NCI-H2196 (cell line): ENCODE measurements around the gene SH3BP5.

ENCODE experiments used
- DNase-seq: peaks from one replicate; lab custom pipeline; 2025; ENCODE audit not compliant: unreplicated experiment; lab: John Stamatoyannopoulos, UW

Gene SH3BP5

DNA sequence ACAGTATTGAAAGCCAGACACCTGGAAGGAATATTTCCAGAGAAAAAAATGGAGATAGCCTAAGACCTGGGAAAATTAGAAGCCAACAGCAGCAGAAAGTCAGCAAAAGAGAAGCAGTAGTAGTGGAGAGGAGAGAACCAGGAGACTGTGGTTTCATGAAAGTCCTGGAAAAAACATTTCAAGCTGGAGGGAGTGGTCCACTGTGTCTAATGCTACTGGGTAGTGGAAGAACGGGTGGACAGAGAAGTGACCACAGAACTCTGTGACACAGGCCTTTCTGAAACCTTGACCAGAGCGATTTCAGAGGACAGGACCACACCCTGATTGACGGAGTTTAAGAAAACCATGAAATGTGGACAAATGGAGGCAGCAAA lies 15.3 kb upstream of the SH3BP5 start:
- no peak for DNase-seq

GRCh38 chr3:15347063-15347736 lies 14.8 kb upstream of the SH3BP5 start:
- DNase-seq: no peak

GRCh38 chr3:15346516-15346915 lies 14.1 kb upstream of the SH3BP5 start:
- no peak for DNase-seq

- no peak for DNase-seq
These were observed 13.3 kb upstream of the SH3BP5 start for GRCh38 chr3:15345608-15346137.

DNA sequence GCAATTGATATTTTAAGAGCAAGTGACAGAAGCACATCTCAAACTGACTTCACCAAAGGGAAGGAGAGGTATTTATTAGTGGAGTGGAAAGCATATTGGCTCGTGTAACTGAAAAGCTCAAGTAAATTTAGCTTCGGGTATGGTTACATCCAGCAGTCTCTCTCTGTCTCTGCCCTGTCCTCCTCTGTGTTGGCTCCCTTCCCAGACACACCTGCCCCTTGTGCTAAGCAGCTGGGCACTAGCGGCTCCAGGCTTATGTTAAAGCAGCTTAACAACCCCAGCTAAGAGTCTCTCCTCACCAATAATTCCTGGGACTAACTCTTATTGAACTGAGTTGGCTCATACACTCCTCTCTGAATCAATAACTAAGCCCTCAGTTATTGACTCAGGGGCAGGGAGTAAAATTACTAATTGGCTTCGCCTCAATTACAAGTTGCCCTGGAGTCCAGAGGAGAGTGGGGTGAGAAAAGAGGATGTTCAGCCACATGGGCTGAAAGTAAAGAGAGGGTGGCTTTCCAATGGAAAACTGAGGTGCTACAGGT lies 12.8 kb upstream of the SH3BP5 start:
- peak; percentile 51 for DNase-seq

DNA sequence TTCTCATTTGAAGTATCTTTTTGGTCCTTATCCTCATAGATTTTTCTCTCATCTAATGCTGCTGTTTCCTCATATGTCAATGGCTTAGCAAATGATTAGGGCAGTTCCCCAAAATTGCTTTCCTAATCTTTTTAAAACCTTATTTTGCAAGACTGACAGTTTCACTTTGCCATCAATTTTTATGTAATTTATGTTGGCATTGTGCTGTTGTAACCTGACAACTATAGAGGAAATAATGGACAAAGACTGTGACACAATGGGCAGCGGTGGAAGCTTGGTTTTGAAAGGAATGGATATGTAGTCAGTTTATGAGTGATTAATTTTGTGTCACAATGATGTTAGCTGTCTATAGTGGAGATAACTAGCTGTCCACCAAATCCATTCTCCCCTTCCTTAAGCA lies 10.6 kb upstream of the SH3BP5 start:
- no peak for DNase-seq

- no peak for DNase-seq
These were observed 9.9 kb upstream of the SH3BP5 start for GRCh38 chr3:15342246-15342645.

GRCh38 chr3:15341030-15341726 lies 8.8 kb upstream of the SH3BP5 start:
- no peak for DNase-seq

DNA sequence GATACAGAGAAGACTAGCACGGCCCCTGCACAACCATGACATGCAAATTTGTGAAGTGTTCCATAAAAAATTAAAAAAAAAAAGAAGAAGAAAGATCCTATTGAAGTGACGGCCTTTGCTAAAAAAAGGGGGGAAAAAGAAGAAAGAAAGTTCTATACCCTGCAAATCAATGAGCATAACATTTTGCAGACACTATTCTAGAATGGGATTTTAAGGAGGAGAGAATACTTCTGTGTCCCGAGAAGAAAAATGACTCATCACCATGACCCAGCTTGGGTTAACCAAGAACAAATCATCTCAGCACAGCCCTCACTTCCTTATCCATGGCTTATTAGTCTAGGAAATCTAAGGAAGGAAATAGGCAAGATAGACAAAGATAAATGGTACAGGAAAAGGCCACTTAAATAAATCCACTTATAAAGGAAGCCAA lies 7.4 kb upstream of the SH3BP5 start:
- no peak for DNase-seq

DNA sequence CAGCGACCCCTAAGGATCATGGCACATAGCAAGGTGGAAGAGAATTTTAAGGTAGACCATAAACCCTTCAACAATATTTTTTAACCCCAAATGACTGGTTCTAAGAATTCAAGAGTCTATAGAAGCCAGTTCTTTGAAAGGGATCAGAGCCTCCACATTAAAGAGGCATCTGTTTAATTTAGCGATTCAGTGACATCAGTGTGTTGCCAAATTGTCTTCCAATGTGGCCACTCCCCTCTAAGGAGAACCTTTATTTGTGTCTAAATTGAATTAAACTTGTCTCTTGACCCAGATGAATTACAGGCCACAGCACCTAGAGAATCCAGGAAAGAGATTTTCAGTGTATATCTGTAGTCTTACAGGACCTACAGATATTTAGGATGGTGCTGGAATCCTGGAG lies 6.6 kb upstream of the SH3BP5 start:
- no peak for DNase-seq

GRCh38 chr3:15337963-15338362 lies 5.6 kb upstream of the SH3BP5 start:
- no peak for DNase-seq

DNA sequence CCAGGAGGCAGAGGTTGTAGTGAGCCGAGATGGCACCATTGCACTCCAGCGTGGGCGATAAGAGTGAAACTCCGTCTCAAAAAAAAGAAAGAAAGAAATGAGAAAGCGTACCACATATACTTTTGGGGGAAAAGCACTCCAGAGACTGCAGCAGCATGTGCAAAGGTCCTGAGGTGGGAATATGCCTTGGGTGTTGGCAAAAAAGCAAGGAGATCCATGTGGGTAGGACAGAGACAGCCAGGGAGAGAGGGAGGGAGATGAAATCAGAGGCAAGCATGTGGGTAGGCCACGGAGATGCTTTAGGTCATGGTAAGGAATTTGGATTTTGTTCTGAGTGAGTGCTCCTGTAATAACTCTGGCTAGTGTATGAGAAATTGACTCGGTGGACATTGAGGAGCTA lies 3.7 kb upstream of the SH3BP5 start:
- DNase-seq: no peak

DNA sequence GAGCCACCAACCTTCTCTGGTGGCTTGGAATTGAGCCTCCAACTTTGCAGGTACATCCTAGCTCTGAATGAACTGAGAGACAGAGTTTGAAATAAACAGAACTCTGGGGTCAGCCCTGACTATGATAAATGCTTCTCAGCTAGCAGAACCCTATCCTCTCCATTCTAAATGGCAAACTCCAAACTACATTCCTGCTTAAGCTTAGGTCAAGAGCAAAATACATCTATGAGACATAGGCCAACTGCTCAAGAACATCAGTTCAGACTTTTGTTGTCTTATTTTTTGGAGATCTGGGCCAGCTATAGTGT lies 1.5 kb upstream of the SH3BP5 start:
- DNase-seq: no peak

DNA sequence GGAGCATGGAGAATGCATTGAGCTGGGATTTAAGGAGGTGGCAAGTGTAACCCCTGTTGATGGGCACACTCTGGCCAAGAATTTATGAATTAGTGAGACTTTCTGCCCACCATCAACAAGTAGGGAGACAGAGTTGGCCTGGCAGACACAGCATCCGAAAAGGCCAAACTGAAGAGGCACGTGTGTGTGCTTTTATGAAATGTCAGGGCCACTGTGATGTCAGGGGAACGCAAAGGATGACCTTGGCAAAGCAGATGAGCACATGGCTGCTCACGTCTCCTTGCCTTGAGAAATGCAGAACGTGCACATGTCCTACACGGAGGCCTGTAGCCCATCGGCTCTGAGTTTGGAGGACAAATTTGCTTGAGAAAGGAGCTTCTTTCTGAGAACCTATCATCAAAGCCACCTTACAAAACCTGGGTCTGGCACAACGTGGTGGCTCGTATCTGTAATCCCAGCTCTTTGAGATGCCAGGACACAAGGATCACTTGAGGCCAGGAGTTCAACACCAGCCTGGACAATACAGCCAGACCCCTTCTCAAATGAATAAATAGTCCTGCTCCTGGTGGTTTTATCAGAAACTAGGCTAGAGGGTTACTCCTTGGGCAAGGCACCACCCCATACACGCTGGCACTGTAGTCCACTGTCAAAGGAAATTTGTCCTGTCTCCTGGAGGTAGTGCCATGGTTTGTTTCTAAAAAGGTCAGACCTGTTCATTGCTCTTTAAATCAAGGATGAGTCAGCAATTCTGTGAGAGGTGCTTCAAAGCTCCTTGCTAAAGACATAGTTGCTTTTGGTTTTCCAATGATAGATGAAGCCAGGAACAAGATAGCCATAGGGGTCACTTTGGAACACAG lies 941 bp upstream of the SH3BP5 start:
- DNase-seq: no peak

DNA sequence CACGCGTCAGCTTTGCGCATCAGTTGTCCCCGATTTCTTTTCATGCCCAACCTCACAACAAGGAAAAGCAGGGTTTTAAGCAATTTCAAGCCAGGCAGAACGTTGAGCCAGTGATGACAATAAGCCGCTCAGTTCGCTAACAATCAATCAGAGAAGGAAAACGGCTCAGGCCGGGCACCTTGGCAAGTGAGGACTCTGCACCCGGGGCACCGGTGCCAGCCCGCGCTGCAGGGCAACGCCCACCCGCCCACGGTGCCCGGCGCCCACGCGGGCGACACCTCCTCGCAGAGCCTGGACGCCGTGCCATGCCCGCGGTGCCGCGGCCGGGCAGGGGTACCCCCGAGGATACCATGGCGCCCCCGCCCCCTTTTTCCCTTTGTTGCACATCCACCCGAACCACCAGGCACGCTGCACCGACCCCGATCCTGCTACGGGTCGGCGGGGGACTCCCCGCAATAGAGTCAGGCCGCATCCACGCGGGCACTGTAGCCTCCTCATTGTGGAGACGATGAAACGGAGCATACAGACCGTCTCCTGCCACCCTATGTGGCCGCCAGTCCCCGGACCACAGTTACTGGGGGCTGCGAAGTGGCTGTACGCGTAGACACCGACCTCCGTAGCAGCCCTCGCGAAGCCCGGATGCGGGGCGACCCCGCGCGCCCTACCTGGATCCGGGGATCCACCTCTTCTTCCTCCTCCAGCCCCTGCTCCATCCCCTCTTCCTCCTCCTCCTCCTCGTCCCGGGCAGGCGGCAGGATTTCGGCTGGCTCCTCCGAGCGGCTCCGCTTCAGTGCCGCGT lies 581 bp downstream of the SH3BP5 start:
- DNase-seq: no peak

DNA sequence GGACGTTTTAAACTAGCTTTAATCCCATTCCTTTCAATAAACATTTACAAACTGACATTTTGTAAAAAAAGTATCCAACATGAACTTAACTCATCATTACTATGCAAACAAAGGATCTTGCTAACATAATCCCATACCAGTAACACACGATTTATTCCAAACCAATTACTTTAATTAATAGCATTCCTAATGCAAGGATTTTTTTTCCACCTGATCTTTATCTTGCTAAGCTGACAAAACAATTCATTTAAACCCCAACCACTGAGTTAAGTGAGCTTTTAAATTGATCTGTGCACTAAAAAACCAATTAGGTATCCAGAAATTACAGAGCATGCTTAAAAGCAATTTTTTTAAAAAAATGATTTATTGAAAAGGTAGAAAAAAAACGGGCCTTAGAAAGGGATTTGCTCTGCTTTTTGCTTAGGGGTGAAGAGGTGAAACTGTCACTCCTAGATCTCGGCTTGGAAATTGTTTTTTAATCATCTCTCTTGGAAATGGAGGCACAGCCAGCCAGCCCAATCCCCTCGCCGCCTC lies 1.2 kb downstream of the SH3BP5 start:
- no peak for DNase-seq

GRCh38 chr3:15330031-15330596 lies 2.3 kb downstream of the SH3BP5 start:
- DNase-seq: no peak

DNA sequence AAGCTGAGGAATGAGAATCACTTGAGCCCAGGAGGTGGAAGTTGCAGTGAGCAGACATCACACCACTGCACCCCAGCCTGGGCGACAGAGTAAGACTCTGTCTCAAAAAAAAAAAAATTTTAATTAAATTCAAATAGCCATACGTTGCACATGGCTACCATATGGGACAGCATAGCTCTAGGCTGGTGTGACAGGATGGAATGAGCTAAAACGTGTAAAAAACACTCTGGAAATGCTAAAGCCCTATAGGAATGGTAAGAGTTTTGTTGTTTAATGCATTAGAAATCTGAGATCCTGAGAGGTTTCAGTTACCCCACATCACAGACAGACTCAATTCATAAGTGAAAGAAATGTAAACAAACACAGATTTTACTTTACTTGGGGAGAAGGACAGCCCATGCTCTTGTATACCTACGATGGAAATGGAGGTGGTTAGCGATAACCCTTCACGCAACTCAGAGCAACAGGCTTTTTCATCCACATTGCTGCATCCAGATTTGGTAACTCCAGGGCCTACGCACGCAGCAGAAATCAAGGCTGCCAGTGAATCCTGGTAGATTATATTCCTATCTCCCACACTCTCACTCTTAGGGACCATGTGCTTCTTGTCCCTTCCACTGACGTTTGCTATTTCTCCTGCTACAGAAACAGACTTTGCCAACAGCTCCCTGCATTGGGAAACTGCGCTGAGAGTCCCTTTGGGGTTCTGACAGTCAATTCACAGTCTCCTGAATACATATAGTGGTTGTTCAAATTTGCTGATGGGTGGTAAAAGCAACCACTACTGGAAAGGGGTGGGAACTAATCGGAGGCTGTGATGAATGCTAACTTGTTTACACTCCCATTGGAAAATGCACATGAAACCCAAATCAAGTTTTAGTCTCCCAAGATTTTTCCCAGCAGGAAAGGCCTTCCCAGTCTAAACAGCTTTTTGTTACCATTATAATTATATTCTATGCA lies 3.1 kb downstream of the SH3BP5 start:
- DNase-seq: no peak

GRCh38 chr3:15327941-15328340 lies 4.4 kb downstream of the SH3BP5 start:
- peak; percentile 72 for DNase-seq
